CD4-positive, CD25-positive, alpha-beta regulatory T cell (primary cell): ENCODE measurements around the gene FSTL4. TPM values are rescaled to one million over a fixed set of nuclear protein-coding genes. Genes with fewer than 3 reads are reported as not detected.

Source experiments
- ATAC-seq, 2 donors: fragments of 150-1000 bp; cut with Tn5 transposase; one replicate each; pipeline ENCODE4 v1.10.0; 2021; ENCODE audit warnings: low read depth in 2 of 2, moderate number of reproducible peaks in 2 of 2, moderate library complexity in 1 of 2
- DNase-seq, 3 donors: peaks; one replicate each; pipeline versions ENCODE4 v3.0.0 to v3.0.0-alpha.2; 2012 to 2022; ENCODE audit warnings: mixed read lengths in 1 of 3
- H3K27ac ChIP-seq: one replicate; pipeline ENCODE4 v1.7.0; 2013; ENCODE audit warnings: mild to moderate bottlenecking, low read length; ENCODE audit not compliant: insufficient read depth, poor library complexity, severe bottlenecking
- H3K27me3 ChIP-seq: one replicate; pipeline ENCODE4 v1.7.0; 2013; ENCODE audit warnings: low read length; ENCODE audit not compliant: control insufficient read depth, insufficient read depth
- H3K36me3 ChIP-seq: one replicate; pipeline ENCODE4 v1.7.0; 2013; ENCODE audit warnings: mild to moderate bottlenecking, low read length, moderate library complexity; ENCODE audit not compliant: control insufficient read depth, insufficient read depth
- H3K4me1 ChIP-seq: 2 replicates; pipeline ENCODE4 v1.7.0; 2013; ENCODE audit warnings: mild to moderate bottlenecking, low read length; ENCODE audit not compliant: insufficient read depth, control insufficient read depth, poor library complexity, severe bottlenecking
- H3K4me3 ChIP-seq: one replicate; pipeline ENCODE4 v1.7.0; 2013; ENCODE audit warnings: low read depth, mild to moderate bottlenecking, low read length, moderate library complexity
- H3K9me3 ChIP-seq, 2 experiments: 1 replicate in 1 of 2; 2 replicates in 1 of 2; pipeline ENCODE4 v1.7.0; 2013; ENCODE audit warnings: low read length in 2 of 2, mild to moderate bottlenecking in 1 of 2, moderate library complexity in 1 of 2; ENCODE audit not compliant: control insufficient read depth in 2 of 2
- H3K27ac Mint-ChIP-seq, 3 donors: one replicate each; pipeline ENCODE4 v1.8.0; 2020 to 2022; ENCODE audit warnings: mild to moderate bottlenecking in 3 of 3, mixed read lengths in 3 of 3, moderate library complexity in 2 of 3
- H3K27me3 Mint-ChIP-seq: one replicate; pipeline ENCODE4 v1.8.0; 2022; ENCODE audit warnings: mild to moderate bottlenecking, mixed read lengths
- H3K36me3 Mint-ChIP-seq: one replicate; pipeline ENCODE4 v1.8.0; 2020; ENCODE audit warnings: mixed read lengths
- H3K4me1 Mint-ChIP-seq, 4 donors: one replicate each; pipeline ENCODE4 v1.8.0; 2020 to 2022; ENCODE audit warnings: mixed read lengths in 4 of 4, mild to moderate bottlenecking in 1 of 4
- H3K4me3 Mint-ChIP-seq, 4 donors: one replicate each; pipeline ENCODE4 v1.8.0; 2020 to 2022; ENCODE audit warnings: mild to moderate bottlenecking in 4 of 4, mixed read lengths in 4 of 4, moderate library complexity in 3 of 4
- H3K9me3 Mint-ChIP-seq, 7 donors: one replicate each; pipeline ENCODE4 v1.8.0; 2020 to 2022; ENCODE audit warnings: mixed read lengths in 7 of 7, mild to moderate bottlenecking in 3 of 7, moderate library complexity in 2 of 7
- polyA plus RNA-seq, 4 donors: library from polyadenylated mRNA; unstranded; fragments of 300-500 nt; fragmentation: Illumina TruSeq; gene quantifications; one replicate each; pipeline ENCODE4 v1.2.3, GENCODE V29; 2021
- total RNA-seq: library from RNA; stranded (reverse); gene quantifications from one replicate; pipeline ENCODE4 v1.2.3, GENCODE V29; 2022

Gene FSTL4
- total and polyA plus RNA-seq, 5 donors from 2014 or later, result 0.57 TPM; not detected in 4

DNA sequence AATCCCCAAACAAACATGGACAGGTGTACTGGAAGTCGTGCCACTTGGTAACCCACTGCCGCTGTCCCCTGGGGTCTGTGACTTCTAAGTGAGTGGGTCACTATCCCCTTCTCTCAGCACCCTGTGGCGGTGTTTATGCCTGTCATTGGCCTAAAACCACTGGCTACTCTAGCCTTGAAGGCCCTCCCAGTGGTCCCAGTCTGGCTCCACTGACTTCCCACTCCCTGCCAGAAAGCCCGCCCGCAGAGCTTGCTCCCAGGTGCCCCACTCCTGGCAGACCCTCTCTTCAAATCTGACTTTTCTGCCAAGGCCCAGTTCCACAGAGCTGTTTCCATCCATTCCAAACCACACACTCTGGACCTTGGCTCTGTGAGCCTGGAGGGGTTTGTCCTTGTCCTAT is 286.0 kb downstream of the FSTL4 start:
- Histone ChIP-seq H3K27me3 (no peaks in the 10 kb centered on the region), H3K36me3 (no peaks in the 10 kb centered on the region), H3K27ac (no peak overlapping the region), H3K4me3 (no peak overlapping the region), H3K9me3 (no peaks in the 10 kb centered on the region), H3K4me1 (no peaks in the 10 kb centered on the region)
- Mint-ChIP-seq H3K36me3 (no peaks in the 10 kb centered on the region), H3K9me3 (no peaks in the 10 kb centered on the region), H3K4me1 (peaks cover 0 to 2% (median 0%) of the 10 kb centered on the region in 4 donors), H3K4me3 (no peak overlapping the region), H3K27me3 (no peaks in the 10 kb centered on the region), H3K27ac (peak overlapping the region in 1 of 3 donors; percentile 9)
- DNase-seq, result no peak
- ATAC-seq, result no peak

DNA sequence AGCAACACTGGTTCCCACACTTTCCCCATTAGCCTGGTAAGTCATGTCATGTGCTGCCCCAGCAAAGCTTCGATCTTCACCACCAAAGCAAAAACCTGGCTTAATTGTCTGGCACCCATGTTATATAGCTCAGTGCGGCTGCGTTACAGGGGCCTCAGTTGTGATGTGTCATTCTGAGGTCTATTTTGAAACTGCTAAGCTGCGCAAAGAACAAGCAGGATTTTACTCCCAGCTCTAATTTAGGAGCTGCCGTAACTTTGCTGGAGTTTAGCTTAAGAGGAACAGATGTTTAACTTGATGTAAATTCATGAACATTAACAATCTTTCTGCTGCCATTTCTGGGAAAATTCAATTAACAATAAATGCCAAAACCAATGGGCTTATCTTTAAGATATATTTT is 286.5 kb downstream of the FSTL4 start:
- no peak overlapping the region for H3K4me3 ChIP-seq
- no peaks in the 10 kb centered on the region for H3K4me1 ChIP-seq
- no peaks in the 10 kb centered on the region for H3K36me3 ChIP-seq
- Mint-ChIP-seq H3K4me3 (no peak overlapping the region), H3K4me1 (peaks cover 0 to 2% (median 0%) of the 10 kb centered on the region in 4 donors), H3K9me3 (no peaks in the 10 kb centered on the region), H3K36me3 (no peaks in the 10 kb centered on the region), H3K27ac (peak overlapping the region in 1 of 3 donors; percentile 33), H3K27me3 (no peaks in the 10 kb centered on the region)
- H3K27me3 ChIP-seq, result no peaks in the 10 kb centered on the region
- no peak for ATAC-seq
- DNase-seq, result no peak
- H3K27ac ChIP-seq, result no peak overlapping the region
- H3K9me3 ChIP-seq, result no peaks in the 10 kb centered on the region

DNA sequence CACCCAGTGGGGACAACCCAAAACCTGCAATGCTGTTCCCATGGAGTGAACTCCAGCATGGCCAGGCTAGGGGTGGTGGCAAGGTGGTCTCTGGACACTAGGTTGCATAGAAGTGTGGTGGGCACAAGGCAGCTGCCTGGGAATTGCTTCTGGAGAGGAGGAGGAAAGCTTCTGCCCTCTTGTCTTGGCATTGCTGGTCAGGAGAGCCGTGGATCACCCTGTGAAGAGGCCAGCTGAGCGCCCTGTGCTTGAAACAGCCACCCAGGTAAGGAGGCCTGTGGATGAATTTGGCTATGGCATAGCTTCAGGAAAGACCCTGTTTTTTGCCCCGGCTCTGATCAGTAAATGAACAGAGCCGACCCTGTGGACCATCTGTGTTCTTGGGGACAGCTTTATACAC is 287.4 kb downstream of the FSTL4 start:
- H3K4me3 Mint-ChIP-seq, result no peak overlapping the region
- DNase-seq (no peak), ATAC-seq (no peak)
- no peak overlapping the region for H3K27ac Mint-ChIP-seq
- no peaks in the 10 kb centered on the region for H3K36me3 Mint-ChIP-seq
- Histone ChIP-seq H3K27ac (no peak overlapping the region), H3K27me3 (no peaks in the 10 kb centered on the region), H3K9me3 (no peaks in the 10 kb centered on the region), H3K4me1 (no peaks in the 10 kb centered on the region), H3K4me3 (no peak overlapping the region), H3K36me3 (no peaks in the 10 kb centered on the region)
- H3K27me3 Mint-ChIP-seq, result no peaks in the 10 kb centered on the region
- peaks cover 0 to 2% (median 0%) of the 10 kb centered on the region in 4 donors for H3K4me1 Mint-ChIP-seq
- H3K9me3 Mint-ChIP-seq, result no peaks in the 10 kb centered on the region

DNA sequence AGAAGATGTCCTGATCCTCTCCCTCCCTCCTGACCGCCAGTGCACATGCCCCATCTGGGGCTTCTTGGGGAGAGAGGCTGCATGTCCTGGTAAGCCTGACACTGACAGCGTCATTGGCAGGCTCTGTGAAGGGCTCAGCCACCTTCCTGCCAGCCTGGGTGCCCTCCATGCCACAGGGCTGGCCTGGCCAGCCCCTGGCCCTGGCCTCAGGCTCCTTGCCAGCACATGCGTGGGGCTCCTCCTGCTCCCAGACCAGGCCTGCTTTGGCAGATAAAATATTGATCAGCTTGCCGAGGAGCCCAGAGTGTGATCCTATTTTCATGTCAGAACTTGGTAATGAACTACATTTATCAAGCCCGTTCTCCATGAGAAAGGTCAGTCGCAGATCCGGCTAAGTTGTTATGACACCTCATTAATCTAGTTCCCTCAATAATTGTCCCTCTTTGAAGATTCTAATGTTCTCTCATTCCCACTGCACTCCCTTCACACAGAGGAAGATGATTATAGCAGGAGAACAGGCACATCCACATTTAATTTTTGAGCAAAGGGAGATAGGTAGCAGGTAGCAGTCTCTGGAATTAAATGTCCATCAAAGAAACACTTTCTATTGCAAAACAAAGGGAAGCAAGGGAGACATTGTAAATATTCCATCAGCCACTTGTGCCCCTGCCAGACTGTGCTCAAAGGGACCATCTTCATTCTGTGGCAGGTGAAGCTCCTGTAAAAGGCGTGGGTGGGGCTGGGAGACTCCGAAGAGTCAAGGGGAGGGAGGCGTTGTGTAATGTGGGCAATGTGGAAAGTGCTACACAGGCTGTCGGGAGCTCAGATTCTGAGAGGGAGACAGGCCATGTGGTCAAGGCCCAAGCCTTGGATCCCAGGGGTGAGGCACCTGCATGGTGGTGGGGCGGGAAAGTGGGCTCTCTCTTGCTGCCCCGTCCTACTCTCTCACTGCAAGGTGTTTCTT is 288.6 kb downstream of the FSTL4 start:
- Mint-ChIP-seq H3K36me3 (no peaks in the 10 kb centered on the region), H3K9me3 (peaks cover 0 to 2% (median 0%) of the 10 kb centered on the region in 7 donors), H3K27ac (no peak overlapping the region), H3K4me3 (no peak overlapping the region), H3K4me1 (peaks cover 0 to 2% (median 0%) of the 10 kb centered on the region in 4 donors), H3K27me3 (no peaks in the 10 kb centered on the region)
- H3K27me3 ChIP-seq, result no peaks in the 10 kb centered on the region
- H3K4me1 ChIP-seq, result no peaks in the 10 kb centered on the region
- no peaks in the 10 kb centered on the region for H3K9me3 ChIP-seq
- no peak overlapping the region for H3K27ac ChIP-seq
- no peaks in the 10 kb centered on the region for H3K36me3 ChIP-seq
- no peak overlapping the region for H3K4me3 ChIP-seq
- no peak for DNase-seq
- ATAC-seq, result no peak

DNA sequence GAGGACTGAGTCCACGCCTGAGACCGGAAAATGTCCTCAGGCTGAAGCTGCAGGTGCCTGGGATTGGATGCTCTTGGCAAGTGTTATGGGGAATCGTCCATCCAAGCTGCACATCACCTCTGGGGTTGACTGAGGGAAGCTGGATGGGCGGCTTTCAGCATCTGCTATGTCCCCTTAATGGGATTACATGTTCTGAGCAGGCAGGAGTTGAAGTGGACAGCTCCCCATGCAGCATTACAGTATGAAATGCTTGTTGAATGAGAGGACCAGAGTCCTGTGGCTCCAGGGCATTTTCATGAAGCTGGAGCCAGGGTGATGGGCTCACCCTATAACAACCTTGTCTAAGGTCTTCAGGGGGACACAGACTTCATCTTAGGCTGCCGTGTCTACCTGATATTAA is 289.6 kb downstream of the FSTL4 start:
- H3K4me3 Mint-ChIP-seq, result no peak overlapping the region
- no peaks in the 10 kb centered on the region for H3K36me3 Mint-ChIP-seq
- Histone ChIP-seq H3K36me3 (no peaks in the 10 kb centered on the region), H3K4me3 (no peak overlapping the region), H3K9me3 (no peaks in the 10 kb centered on the region), H3K4me1 (no peaks in the 10 kb centered on the region), H3K27ac (no peak overlapping the region), H3K27me3 (no peaks in the 10 kb centered on the region)
- H3K27ac Mint-ChIP-seq, result no peak overlapping the region
- ATAC-seq (no peak), DNase-seq (no peak)
- peaks cover 0 to 2% (median 0%) of the 10 kb centered on the region in 4 donors for H3K4me1 Mint-ChIP-seq
- H3K9me3 Mint-ChIP-seq, result peaks cover 0 to 2% (median 0%) of the 10 kb centered on the region in 7 donors
- H3K27me3 Mint-ChIP-seq, result no peaks in the 10 kb centered on the region

DNA sequence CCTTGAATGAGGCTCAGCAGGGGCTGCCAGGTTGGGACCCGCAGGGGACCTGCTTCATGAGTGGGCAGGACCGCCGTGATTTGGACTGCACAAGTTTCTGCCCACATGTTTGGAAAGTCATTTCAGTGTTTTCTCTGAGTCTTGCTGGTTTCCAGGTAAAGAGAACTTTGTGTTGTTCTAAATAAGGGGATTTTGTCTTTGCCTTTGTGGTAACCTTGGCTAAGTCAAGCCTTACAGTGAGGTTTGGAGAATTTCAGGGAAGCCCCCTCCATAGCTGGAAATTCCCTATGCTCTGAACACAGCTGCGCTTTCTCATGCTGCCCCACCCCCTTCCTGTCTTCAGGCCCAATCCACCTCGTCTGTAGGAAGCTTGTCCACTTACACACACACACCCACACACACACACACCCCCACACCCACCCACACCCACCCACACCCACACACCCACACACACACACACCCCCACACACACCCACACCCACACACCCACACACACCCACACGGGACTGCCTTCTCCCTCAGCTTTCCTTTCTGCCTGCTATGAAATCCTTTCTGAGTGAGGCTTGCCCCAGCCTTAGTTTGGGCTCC is 290.4 kb downstream of the FSTL4 start:
- Mint-ChIP-seq H3K27ac (no peak overlapping the region), H3K27me3 (no peaks in the 10 kb centered on the region), H3K9me3 (peaks cover 0 to 2% (median 0%) of the 10 kb centered on the region in 7 donors), H3K4me3 (no peak overlapping the region), H3K4me1 (peaks cover 0 to 2% (median 0%) of the 10 kb centered on the region in 4 donors), H3K36me3 (no peaks in the 10 kb centered on the region)
- Histone ChIP-seq H3K4me3 (no peak overlapping the region), H3K36me3 (no peaks in the 10 kb centered on the region), H3K27me3 (no peaks in the 10 kb centered on the region), H3K27ac (no peak overlapping the region), H3K4me1 (no peaks in the 10 kb centered on the region), H3K9me3 (no peaks in the 10 kb centered on the region)
- peak in 1 of 3 donors; percentile 19 for DNase-seq
- ATAC-seq, result no peak

DNA sequence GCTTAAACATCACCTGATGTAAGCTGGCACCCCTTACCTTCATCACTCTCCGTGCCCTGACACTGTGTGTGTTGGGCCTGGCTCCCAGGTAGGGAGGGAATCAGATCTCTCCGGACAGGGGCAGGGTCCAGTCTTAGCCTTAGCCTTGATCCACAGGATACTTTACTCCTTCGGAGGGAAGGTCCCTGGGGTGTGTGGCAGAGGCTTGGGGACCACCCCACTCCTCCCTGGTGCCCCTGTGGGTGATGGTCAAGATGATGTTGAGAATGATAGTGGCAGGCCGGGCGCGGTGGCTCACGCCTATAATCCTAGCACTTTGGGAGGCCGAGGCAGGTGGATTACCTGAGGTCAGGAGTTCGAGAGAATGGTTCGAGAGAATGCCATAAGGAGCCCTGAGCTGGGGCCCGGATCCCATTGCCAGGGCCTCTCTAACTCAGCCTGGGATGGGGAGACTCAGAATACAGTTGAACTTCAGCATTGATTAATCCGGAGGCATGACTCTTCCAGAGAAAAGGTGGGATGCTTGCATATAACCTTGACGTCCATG is 291.0 kb downstream of the FSTL4 start:
- Mint-ChIP-seq H3K36me3 (no peaks in the 10 kb centered on the region), H3K9me3 (peaks cover 0 to 2% (median 0%) of the 10 kb centered on the region in 7 donors), H3K4me1 (peaks cover 0 to 2% (median 0%) of the 10 kb centered on the region in 4 donors), H3K27ac (no peak overlapping the region), H3K4me3 (no peak overlapping the region), H3K27me3 (no peaks in the 10 kb centered on the region)
- no peak for DNase-seq
- Histone ChIP-seq H3K4me1 (no peaks in the 10 kb centered on the region), H3K27me3 (no peaks in the 10 kb centered on the region), H3K4me3 (no peak overlapping the region), H3K27ac (no peak overlapping the region), H3K9me3 (no peaks in the 10 kb centered on the region), H3K36me3 (no peaks in the 10 kb centered on the region)
- no peak for ATAC-seq
